ENCODE results near the gene CORO1C. TPM values are rescaled to one million over a fixed set of nuclear protein-coding genes. Genes with fewer than 3 reads are reported as not detected.
A peak's percentile ranks its signal among the peaks of the same experiment; 100 is the strongest.
"Not testable (repeated sequence)": the region's sequence is repeated elsewhere in the genome, so short reads cannot be mapped to it uniquely, and the experiment has no call there.

Gene CORO1C
- total RNA-seq, 2 donors from 2014 or later: 35.6 to 38.3 TPM

DNA sequence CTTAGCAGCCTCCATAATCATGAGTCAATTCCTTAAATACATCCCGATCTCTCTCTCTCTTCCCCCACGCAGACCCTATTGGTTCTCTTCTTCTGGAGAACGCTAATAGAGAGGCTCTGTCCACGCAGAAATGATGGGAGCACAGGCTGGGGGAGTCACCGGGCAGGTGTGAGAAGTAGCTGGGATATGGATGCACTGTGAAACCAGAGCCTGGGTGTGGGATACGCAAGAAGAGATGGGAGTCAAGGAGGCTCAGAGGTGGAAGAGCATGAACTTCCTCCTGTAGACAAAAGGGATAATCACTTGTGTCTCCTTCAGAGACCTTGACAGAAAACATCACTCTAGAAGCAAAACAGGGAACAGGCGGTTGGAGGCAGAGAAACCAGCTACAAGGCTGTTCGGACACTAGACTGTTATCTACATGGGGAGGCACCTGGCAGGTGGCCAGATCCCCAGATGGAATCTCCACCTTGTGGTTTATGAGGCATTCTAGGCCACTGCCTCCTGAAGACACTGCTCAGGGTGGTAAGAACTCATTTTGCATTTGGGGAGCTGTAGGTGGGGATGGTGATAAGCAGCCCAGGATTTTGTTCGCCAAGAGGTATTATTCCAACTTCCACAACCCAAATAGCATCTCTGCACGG, 90.4 kb downstream of the CORO1C start:
- H3K27ac Mint-ChIP-seq: no peak overlapping the region
- H3K36me3 Mint-ChIP-seq (ENCODE audit: insufficient read depth in 2 of 2): no peaks in the 10 kb centered on the region
- DNase-seq: no peak
- no peak overlapping the region for H3K4me3 Mint-ChIP-seq
- no peaks in the 10 kb centered on the region for H3K9me3 Mint-ChIP-seq
- peaks cover 30% of the 10 kb centered on the region for H3K4me1 Mint-ChIP-seq (ENCODE audit: low read depth)
- no peak for ATAC-seq (replicated peaks in 1 of 2)
- no peaks in the 10 kb centered on the region for H3K27me3 Mint-ChIP-seq (ENCODE audit: low read depth)

DNA sequence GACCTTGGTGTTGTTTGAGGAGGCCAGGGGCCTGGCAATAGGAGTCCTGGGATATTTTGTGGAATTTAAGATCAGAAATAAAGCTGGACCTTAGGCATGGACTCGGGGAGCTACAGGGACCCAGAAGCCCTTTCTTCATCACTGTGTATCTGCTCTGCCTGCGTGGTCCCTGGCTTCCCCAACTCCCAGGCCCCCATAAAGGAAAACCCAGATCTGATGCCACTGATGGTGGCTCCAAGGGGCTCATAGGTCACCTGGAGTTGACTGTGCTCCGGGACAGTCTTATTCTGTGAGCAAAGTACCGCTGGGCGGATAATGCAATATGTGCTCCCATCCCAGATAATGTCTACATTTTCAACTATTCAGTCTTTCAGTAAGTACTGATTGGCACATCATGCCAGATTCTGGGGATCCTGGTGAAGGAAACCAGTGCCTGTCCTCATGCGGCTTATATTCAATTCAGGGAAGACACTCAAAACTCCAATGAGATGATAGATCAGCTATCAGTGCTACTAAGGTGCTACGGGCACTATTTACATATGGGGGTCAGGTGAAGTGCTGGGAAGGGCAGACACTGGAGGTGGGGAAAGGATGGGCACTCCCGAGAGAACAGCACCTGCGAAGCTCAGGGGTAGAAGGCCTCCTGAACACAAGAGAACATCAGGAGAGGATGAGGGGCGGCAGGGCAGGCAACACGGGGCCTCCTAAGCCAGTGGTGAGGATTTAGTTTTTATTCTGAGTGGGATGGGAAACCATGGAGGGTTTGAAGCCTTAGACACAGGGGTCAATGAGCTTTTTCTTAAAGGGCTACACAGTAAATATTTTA, 92.1 kb downstream of the CORO1C start:
- Mint-ChIP-seq H3K27me3 (ENCODE audit: low read depth) (no peaks in the 10 kb centered on the region), H3K4me1 (ENCODE audit: low read depth) (peaks cover 32% of the 10 kb centered on the region), H3K9me3 (no peaks in the 10 kb centered on the region), H3K27ac (no peak overlapping the region), H3K4me3 (no peak overlapping the region), H3K36me3 (ENCODE audit: insufficient read depth in 2 of 2) (no peaks in the 10 kb centered on the region)
- ATAC-seq (replicated peaks in 1 of 2): no peak
- DNase-seq: no peak

- H3K27me3 Mint-ChIP-seq (ENCODE audit: low read depth): no peaks in the 10 kb centered on the region
- H3K27ac Mint-ChIP-seq: no peak overlapping the region
- DNase-seq (no peak), ATAC-seq (replicated peaks in 1 of 2) (no peak)
- H3K36me3 Mint-ChIP-seq (ENCODE audit: insufficient read depth in 2 of 2): peaks cover 0 to under 1% of the 10 kb centered on the region in 2 donors
- H3K9me3 Mint-ChIP-seq: no peaks in the 10 kb centered on the region
- no peak overlapping the region for H3K4me3 Mint-ChIP-seq
- H3K4me1 Mint-ChIP-seq (ENCODE audit: low read depth): peaks cover 41% of the 10 kb centered on the region
Observed at GRCh38 chr12:108638141-108638827, 93.0 kb downstream of the CORO1C start.

GRCh38 chr12:108637222-108637971, 93.9 kb downstream of the CORO1C start:
- Mint-ChIP-seq H3K36me3 (ENCODE audit: insufficient read depth in 2 of 2) (peaks cover 3 to 5% of the 10 kb centered on the region in 2 donors), H3K4me3 (no peak overlapping the region), H3K27me3 (ENCODE audit: low read depth) (no peaks in the 10 kb centered on the region), H3K4me1 (ENCODE audit: low read depth) (peaks cover 46% of the 10 kb centered on the region), H3K9me3 (no peaks in the 10 kb centered on the region), H3K27ac (no peak overlapping the region)
- no peak for ATAC-seq (replicated peaks in 1 of 2)
- no peak for DNase-seq

- DNase-seq: no peak
- H3K27me3 Mint-ChIP-seq (ENCODE audit: low read depth): no peaks in the 10 kb centered on the region
- peaks cover 9 to 10% of the 10 kb centered on the region in 2 donors for H3K36me3 Mint-ChIP-seq (ENCODE audit: insufficient read depth in 2 of 2)
- H3K27ac Mint-ChIP-seq: no peak overlapping the region
- H3K4me1 Mint-ChIP-seq (ENCODE audit: low read depth): peaks cover 56% of the 10 kb centered on the region
- peak overlapping the region; percentile 88 to 100 for H3K4me3 Mint-ChIP-seq
- H3K9me3 Mint-ChIP-seq: no peaks in the 10 kb centered on the region
- no peak for ATAC-seq (replicated peaks in 1 of 2)
Observed at GRCh38 chr12:108635997-108636808, 95.1 kb downstream of the CORO1C start.

- H3K27ac Mint-ChIP-seq: no peak overlapping the region
- H3K4me1 Mint-ChIP-seq (ENCODE audit: low read depth): peaks cover 65% of the 10 kb centered on the region
- no peaks in the 10 kb centered on the region for H3K9me3 Mint-ChIP-seq
- peak in 1 of 2 donors; percentile 54 for DNase-seq
- ATAC-seq (replicated peaks in 1 of 2): peak; percentile 22 to 24
- H3K36me3 Mint-ChIP-seq (ENCODE audit: insufficient read depth in 2 of 2): peaks cover 9 to 13% of the 10 kb centered on the region in 2 donors
- H3K27me3 Mint-ChIP-seq (ENCODE audit: low read depth): no peaks in the 10 kb centered on the region
- H3K4me3 Mint-ChIP-seq: peak overlapping the region; percentile 88 to 100
Observed at GRCh38 chr12:108635201-108635996, 95.9 kb downstream of the CORO1C start.

DNA sequence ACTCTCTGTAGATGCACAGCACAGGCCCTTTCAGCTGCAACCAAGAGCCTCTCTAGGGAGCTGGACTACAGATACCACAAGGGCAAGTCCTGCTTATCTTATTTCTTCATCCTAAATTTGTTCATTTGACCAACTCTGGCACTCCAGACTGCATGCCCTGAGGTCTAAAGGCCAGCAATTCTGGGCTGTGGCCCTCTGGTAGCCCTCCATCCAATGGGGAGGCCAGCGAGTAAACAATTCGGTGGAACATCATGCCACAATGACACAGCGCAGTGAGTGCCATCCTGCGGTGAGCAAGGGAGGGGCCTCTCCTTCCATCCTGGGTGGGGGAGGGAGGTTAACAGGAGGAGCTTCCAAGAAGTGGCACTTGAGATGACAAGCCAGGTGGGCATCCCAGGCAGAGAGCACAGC, 97.0 kb downstream of the CORO1C start:
- ATAC-seq (replicated peaks in 1 of 2): peak; percentile 26 to 37
- peak; percentile 65 to 68 for DNase-seq
- H3K9me3 Mint-ChIP-seq: no peaks in the 10 kb centered on the region
- H3K27ac Mint-ChIP-seq: peak overlapping the region; percentile 96
- H3K36me3 Mint-ChIP-seq (ENCODE audit: insufficient read depth in 2 of 2): peaks cover 9 to 13% of the 10 kb centered on the region in 2 donors
- peaks cover 69% of the 10 kb centered on the region for H3K4me1 Mint-ChIP-seq (ENCODE audit: low read depth)
- peak overlapping the region; percentile 88 to 100 for H3K4me3 Mint-ChIP-seq
- no peaks in the 10 kb centered on the region for H3K27me3 Mint-ChIP-seq (ENCODE audit: low read depth)

GRCh38 chr12:108633534-108634248, 97.6 kb downstream of the CORO1C start, which contains the start of gene SELPLG:
Gene SELPLG, minus strand, starts transcription at chr12:108633894. Its CDS starts 9,587 bp downstream, at chr12:108624307.
- no peaks in the 10 kb centered on the region for H3K27me3 Mint-ChIP-seq (ENCODE audit: low read depth)
- no peaks in the 10 kb centered on the region for H3K9me3 Mint-ChIP-seq

GRCh38 chr12:108633081-108633533, 98.2 kb downstream of the CORO1C start:
- no peaks in the 10 kb centered on the region for H3K27me3 Mint-ChIP-seq (ENCODE audit: low read depth)
- no peaks in the 10 kb centered on the region for H3K9me3 Mint-ChIP-seq
- DNase-seq (no peak), ATAC-seq (replicated peaks in 1 of 2) (no peak)
- peak overlapping the region; percentile 88 to 100 for H3K4me3 Mint-ChIP-seq
- H3K4me1 Mint-ChIP-seq (ENCODE audit: low read depth): peaks cover 80% of the 10 kb centered on the region
- H3K36me3 Mint-ChIP-seq (ENCODE audit: insufficient read depth in 2 of 2): peaks cover 11 to 16% of the 10 kb centered on the region in 2 donors
- peak overlapping the region; percentile 96 for H3K27ac Mint-ChIP-seq

More at GRCh38 chr12:108633534-108634248, 97.6 kb downstream of the CORO1C start, which contains the start of gene SELPLG:
- DNase-seq: peak; percentile 86 to 88
- peaks cover 75% of the 10 kb centered on the region for H3K4me1 Mint-ChIP-seq (ENCODE audit: low read depth)
- peak; percentile 61 to 73 for ATAC-seq (replicated peaks in 1 of 2)
- H3K36me3 Mint-ChIP-seq (ENCODE audit: insufficient read depth in 2 of 2): peaks cover 9 to 15% of the 10 kb centered on the region in 2 donors
- peak within 1 kb of the TSS; percentile 88 to 100 for H3K4me3 Mint-ChIP-seq
- H3K27ac Mint-ChIP-seq: peak within 1 kb of the TSS; percentile 96

GRCh38 chr12:108631261-108631660, 100.1 kb downstream of the CORO1C start:
- DNase-seq; H3K27me3 Mint-ChIP-seq (ENCODE audit: low read depth); H3K9me3 Mint-ChIP-seq; ATAC-seq (replicated peaks in 1 of 2): not testable (repeated sequence)
- Mint-ChIP-seq H3K4me3 (peak overlapping the region; percentile 88 to 100), H3K36me3 (ENCODE audit: insufficient read depth in 2 of 2) (peaks cover 14 to 16% of the 10 kb centered on the region in 2 donors), H3K4me1 (ENCODE audit: low read depth) (peaks cover 89% of the 10 kb centered on the region), H3K27ac (peak overlapping the region; percentile 100)
